Erythroblast (primary cell): ENCODE results near the gene EEA1.

Experiments
- GATA1 ChIP-seq: IDR thresholded peaks from 2 replicates; pipeline ENCODE4 v1.6.1; 2011; ENCODE audit warnings: low read depth, mild to moderate bottlenecking, control low read depth, low read length, moderate library complexity
- POLR2A ChIP-seq: IDR thresholded peaks from 2 replicates; pipeline ENCODE4 v1.6.1; 2011; ENCODE audit warnings: mild to moderate bottlenecking, low read length

DNA sequence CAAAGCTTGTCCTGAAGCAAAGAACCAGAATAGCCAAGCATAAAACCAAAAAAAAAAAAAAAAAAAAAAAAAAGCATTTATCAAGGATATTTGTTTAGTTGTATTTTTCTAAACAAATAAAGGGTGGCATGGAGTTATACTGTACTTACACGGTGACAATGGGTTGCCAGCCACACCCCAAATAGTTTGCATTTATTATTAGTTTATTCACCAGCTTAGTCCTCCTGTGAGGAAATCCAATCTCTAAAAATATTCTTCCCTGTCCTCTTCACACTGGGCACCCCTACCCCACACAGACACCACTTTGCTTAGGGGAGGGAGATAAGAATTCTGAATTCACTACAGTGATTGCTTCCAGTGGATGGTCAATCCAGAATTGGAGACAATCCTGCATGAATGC, 207.4 kb downstream of the EEA1 start:
- TF ChIP-seq POLR2A (no peak), GATA1 (no peak)
